Duodenal mucosa (tissue), 2 donors: Measurements from ENCODE around the gene NECTIN1.

ENCODE experiments used
- H3K27ac ChIP-seq: one replicate; pipeline ENCODE4 v1.7.0; 2013; ENCODE audit warnings: low read depth, low read length
- H3K27me3 ChIP-seq, 2 donors: one replicate each; pipeline ENCODE4 v1.7.0; 2013; ENCODE audit warnings: low read length in 2 of 2, control low read depth in 1 of 2; ENCODE audit not compliant: insufficient read depth in 2 of 2, control insufficient read depth in 1 of 2
- H3K36me3 ChIP-seq, 2 donors: one replicate each; pipeline ENCODE4 v1.7.0; 2013; ENCODE audit warnings: low read length in 2 of 2, control low read depth in 1 of 2; ENCODE audit not compliant: insufficient read depth in 2 of 2, control insufficient read depth in 1 of 2
- H3K4me1 ChIP-seq, 2 donors: one replicate each; pipeline ENCODE4 v1.7.0; 2013; ENCODE audit warnings: low read length in 2 of 2, control low read depth in 1 of 2; ENCODE audit not compliant: insufficient read depth in 2 of 2, control insufficient read depth in 1 of 2
- H3K4me3 ChIP-seq, 2 donors: one replicate each; pipeline ENCODE4 v1.7.0; 2013; ENCODE audit warnings: low read length in 2 of 2, low read depth in 1 of 2
- H3K9ac ChIP-seq, 2 donors: one replicate each; pipeline ENCODE4 v1.7.0; 2013; ENCODE audit warnings: low read length in 2 of 2, low read depth in 1 of 2
- H3K9me3 ChIP-seq, 2 donors: one replicate each; pipeline ENCODE4 v1.7.0; 2013; ENCODE audit warnings: low read length in 2 of 2, control low read depth in 1 of 2; ENCODE audit not compliant: control insufficient read depth in 1 of 2

Gene NECTIN1

GRCh38 chr11:119694334-119694733 lies 34.7 kb downstream of the NECTIN1 start:
- Histone ChIP-seq H3K9ac (peak overlapping the region in 1 of 2 donors; percentile 57), H3K27ac (peak overlapping the region; percentile 15)

GRCh38 chr11:119693253-119693815 lies 35.7 kb downstream of the NECTIN1 start:
- H3K9me3 ChIP-seq: no peaks in the 10 kb centered on the region
- no peak overlapping the region for H3K27ac ChIP-seq
- H3K9ac ChIP-seq: peak overlapping the region in 1 of 2 donors; percentile 25
- no peaks in the 10 kb centered on the region for H3K36me3 ChIP-seq
- no peak overlapping the region for H3K4me3 ChIP-seq
- peaks cover 69 to 73% of the 10 kb centered on the region in 2 donors for H3K4me1 ChIP-seq
- no peaks in the 10 kb centered on the region for H3K27me3 ChIP-seq

More at GRCh38 chr11:119694334-119694733, 34.7 kb downstream of the NECTIN1 start:
- peaks cover 78 to 79% of the 10 kb centered on the region in 2 donors for H3K4me1 ChIP-seq
- no peaks in the 10 kb centered on the region for H3K9me3 ChIP-seq
- H3K36me3 ChIP-seq: no peaks in the 10 kb centered on the region
- no peak overlapping the region for H3K4me3 ChIP-seq
- H3K27me3 ChIP-seq: no peaks in the 10 kb centered on the region

DNA sequence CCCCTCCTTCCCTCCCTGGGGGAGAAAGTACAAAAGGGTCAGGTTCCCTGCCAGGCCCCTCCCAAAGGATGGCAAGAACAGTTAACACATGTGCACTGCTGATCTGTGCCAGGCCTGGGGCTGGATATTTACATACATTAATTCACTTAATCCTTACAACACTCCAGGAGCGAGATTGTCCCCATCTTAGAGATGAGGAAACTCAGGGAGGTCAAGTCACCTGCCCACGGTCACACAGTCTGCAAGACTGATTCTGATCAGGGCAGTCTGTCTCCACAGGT lies 36.5 kb downstream of the NECTIN1 start:
- Histone ChIP-seq H3K36me3 (no peaks in the 10 kb centered on the region), H3K4me1 (peaks cover 61 to 65% of the 10 kb centered on the region in 2 donors), H3K4me3 (no peak overlapping the region), H3K27ac (no peak overlapping the region), H3K27me3 (no peaks in the 10 kb centered on the region), H3K9me3 (no peaks in the 10 kb centered on the region), H3K9ac (no peak overlapping the region)

GRCh38 chr11:119691701-119692539 lies 37.1 kb downstream of the NECTIN1 start:
- Histone ChIP-seq H3K36me3 (no peaks in the 10 kb centered on the region), H3K27me3 (no peaks in the 10 kb centered on the region), H3K4me3 (no peak overlapping the region), H3K27ac (no peak overlapping the region), H3K9me3 (no peaks in the 10 kb centered on the region), H3K4me1 (peaks cover 56 to 60% of the 10 kb centered on the region in 2 donors), H3K9ac (no peak overlapping the region)

GRCh38 chr11:119691020-119691666 lies 37.9 kb downstream of the NECTIN1 start:
- H3K4me1 ChIP-seq: peaks cover 57 to 59% of the 10 kb centered on the region in 2 donors
- no peak overlapping the region for H3K9ac ChIP-seq

GRCh38 chr11:119689302-119689701 lies 39.7 kb downstream of the NECTIN1 start:
- H3K9me3 ChIP-seq: no peaks in the 10 kb centered on the region
- H3K27ac ChIP-seq: no peak overlapping the region
- no peaks in the 10 kb centered on the region for H3K36me3 ChIP-seq
- H3K9ac ChIP-seq: no peak overlapping the region
- H3K4me1 ChIP-seq: peaks cover 56 to 58% of the 10 kb centered on the region in 2 donors
- no peak overlapping the region for H3K4me3 ChIP-seq
- H3K27me3 ChIP-seq: no peaks in the 10 kb centered on the region

More at GRCh38 chr11:119691020-119691666, 37.9 kb downstream of the NECTIN1 start:
- no peak overlapping the region for H3K4me3 ChIP-seq
- no peak overlapping the region for H3K27ac ChIP-seq
- no peaks in the 10 kb centered on the region for H3K9me3 ChIP-seq
- no peaks in the 10 kb centered on the region for H3K36me3 ChIP-seq
- no peaks in the 10 kb centered on the region for H3K27me3 ChIP-seq

GRCh38 chr11:119688356-119688755 lies 40.6 kb downstream of the NECTIN1 start:
- H3K9ac ChIP-seq: no peak overlapping the region
- H3K27ac ChIP-seq: no peak overlapping the region
- peaks cover 55% of the 10 kb centered on the region in 2 donors for H3K4me1 ChIP-seq
- no peaks in the 10 kb centered on the region for H3K36me3 ChIP-seq
- no peak overlapping the region for H3K4me3 ChIP-seq
- H3K9me3 ChIP-seq: no peaks in the 10 kb centered on the region
- no peaks in the 10 kb centered on the region for H3K27me3 ChIP-seq

DNA sequence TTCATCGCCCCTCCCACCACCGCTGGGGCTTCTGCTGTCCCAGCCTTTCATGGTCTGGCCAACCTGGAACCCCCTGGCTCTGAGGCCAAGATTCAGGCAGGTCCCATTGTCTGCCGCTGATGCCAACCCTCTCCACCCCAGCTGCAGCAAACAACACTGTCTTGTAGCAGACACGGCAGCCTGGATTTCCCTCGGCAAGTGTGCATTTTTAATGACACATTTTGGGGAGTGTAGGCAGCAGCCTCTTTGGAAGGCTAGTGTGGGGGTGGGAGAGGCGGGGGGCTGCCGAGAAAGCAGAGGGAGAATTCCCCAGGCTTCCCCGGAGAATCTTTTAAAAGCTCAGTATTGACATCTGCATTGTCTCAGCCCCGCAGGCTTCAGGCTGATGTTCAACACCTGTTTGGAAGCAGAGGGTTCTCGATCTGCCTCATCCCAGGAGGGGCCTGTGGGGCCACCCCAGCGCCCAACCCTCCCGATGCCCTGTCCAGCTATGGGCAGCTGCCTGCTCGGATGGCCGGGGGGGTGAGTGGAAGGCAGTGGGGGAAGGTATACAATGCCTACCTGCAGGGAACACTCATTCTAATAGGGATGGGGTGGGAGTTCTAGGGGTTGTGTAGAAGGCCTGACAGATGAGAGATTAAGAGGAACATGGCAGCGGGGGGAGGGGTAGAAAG lies 41.5 kb downstream of the NECTIN1 start:
- Histone ChIP-seq H3K4me3 (no peak overlapping the region), H3K27me3 (no peaks in the 10 kb centered on the region), H3K36me3 (no peaks in the 10 kb centered on the region), H3K9me3 (no peaks in the 10 kb centered on the region), H3K27ac (no peak overlapping the region), H3K4me1 (peaks cover 47% of the 10 kb centered on the region in 2 donors), H3K9ac (no peak overlapping the region)

- Histone ChIP-seq H3K9me3 (no peaks in the 10 kb centered on the region), H3K4me3 (no peak overlapping the region), H3K9ac (no peak overlapping the region), H3K4me1 (peaks cover 46 to 49% of the 10 kb centered on the region in 2 donors), H3K36me3 (no peaks in the 10 kb centered on the region), H3K27me3 (no peaks in the 10 kb centered on the region), H3K27ac (no peak overlapping the region)
These were observed 42.7 kb downstream of the NECTIN1 start for GRCh38 chr11:119686177-119686882.
